ENCODE results near the gene PRELID2. TPM values are rescaled to one million over a fixed set of nuclear protein-coding genes. Genes with fewer than 3 reads are reported as not detected.

The PRELID2 gene
- total and polyA plus RNA-seq, 2 donors (not counting 3 experiments of a cell fraction or from before 2014, with no cell fraction given), result 3.2 to 16.4 TPM

DNA sequence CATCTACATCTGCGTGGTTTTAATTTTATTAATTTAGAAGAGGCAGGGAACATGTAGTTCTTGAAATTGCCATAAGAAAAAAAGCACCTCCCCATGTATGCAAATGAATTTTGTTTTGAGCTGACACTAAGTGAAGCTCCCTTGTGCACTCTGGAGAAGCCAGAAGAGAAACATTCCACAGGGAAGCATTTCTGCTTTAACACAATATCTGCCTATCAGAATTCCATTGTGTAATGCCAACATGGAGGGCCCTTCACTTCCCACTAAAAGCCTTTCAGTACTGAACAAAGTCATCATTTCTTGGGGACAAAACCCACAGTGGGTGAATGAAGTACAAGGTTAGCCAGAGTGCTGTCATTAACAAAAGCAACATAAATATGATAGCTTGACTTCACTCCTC lies 59.7 kb downstream of the PRELID2 start:
- CTCF ChIA-PET, result interaction anchor here (1.0 to 2.4 kb wide), 5 partner anchors 10 to 94 kb away, joined by 3 to 8 read pairs (median 4); no protein-coding TSS in a partner anchor
- POLR2A ChIA-PET, result no interaction called here
- no peak for DNase-seq (ENCODE audit: low read depth, low spot score)

More for the DNA sequence above, 59.7 kb downstream of the PRELID2 start:
- dilution Hi-C loops (cut with MboI; ENCODE audit: extremely low pct_ligation_motif_present, low sequenced_read_pairs), result no loop called here
- FAIRE-seq, result no peak
- intact Hi-C loops (cut with micrococcal nuclease), result no loop called here
- no peak overlapping the region for H3K9ac ChIP-seq (replicated peaks; ENCODE audit: extremely low read depth, insufficient read depth, low read length)
- H3K9me3 ChIP-seq (replicated peaks; ENCODE audit: control insufficient read depth, insufficient read depth, low read length), result no peaks in the 10 kb centered on the region
- TF ChIP-seq FOS (IDR thresholded peaks at IDR 0.05; ENCODE audit: borderline replicate concordance, insufficient read depth, low read length), result no peak
- TF ChIP-seq POLR2A (IDR thresholded peaks at IDR 0.05; ENCODE audit: low read depth, low read length), result no peak
- TF ChIP-seq, protein P1, sequence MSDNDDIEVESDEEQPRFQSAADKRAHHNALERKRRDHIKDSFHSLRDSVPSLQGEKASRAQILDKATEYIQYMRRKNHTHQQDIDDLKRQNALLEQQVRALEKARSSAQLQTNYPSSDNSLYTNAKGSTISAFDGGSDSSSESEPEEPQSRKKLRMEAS (IDR thresholded peaks at IDR 0.05; ENCODE audit: insufficient read depth, insufficient read length), result no peak
- TF ChIP-seq MYC (IDR thresholded peaks at IDR 0.05; ENCODE audit: low read depth, low read length), result no peak
- TF ChIP-seq GATA2 (IDR thresholded peaks at IDR 0.05; ENCODE audit: insufficient read depth, insufficient read length, low read depth, low read length), result no peak
- TF ChIP-seq JUN (IDR thresholded peaks at IDR 0.05; ENCODE audit: borderline replicate concordance, insufficient read depth, insufficient read length, low read depth), result no peak
- no peak for TF ChIP-seq POLR2AphosphoS5 (IDR thresholded peaks at IDR 0.05; ENCODE audit: insufficient read depth, low read depth, low read length)
- TF ChIP-seq, protein P2, sequence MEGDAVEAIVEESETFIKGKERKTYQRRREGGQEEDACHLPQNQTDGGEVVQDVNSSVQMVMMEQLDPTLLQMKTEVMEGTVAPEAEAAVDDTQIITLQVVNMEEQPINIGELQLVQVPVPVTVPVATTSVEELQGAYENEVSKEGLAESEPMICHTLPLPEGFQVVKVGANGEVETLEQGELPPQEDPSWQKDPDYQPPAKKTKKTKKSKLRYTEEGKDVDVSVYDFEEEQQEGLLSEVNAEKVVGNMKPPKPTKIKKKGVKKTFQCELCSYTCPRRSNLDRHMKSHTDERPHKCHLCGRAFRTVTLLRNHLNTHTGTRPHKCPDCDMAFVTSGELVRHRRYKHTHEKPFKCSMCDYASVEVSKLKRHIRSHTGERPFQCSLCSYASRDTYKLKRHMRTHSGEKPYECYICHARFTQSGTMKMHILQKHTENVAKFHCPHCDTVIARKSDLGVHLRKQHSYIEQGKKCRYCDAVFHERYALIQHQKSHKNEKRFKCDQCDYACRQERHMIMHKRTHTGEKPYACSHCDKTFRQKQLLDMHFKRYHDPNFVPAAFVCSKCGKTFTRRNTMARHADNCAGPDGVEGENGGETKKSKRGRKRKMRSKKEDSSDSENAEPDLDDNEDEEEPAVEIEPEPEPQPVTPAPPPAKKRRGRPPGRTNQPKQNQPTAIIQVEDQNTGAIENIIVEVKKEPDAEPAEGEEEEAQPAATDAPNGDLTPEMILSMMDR (IDR thresholded peaks at IDR 0.05; ENCODE audit: extremely low read depth in 1 of 2, insufficient read depth in 1 of 2, low read depth in 1 of 2, low read length in 2 of 2), result no peak
- no peak for TF ChIP-seq EZH2 (IDR thresholded peaks at IDR 0.05; ENCODE audit: borderline replicate concordance, low read depth, low read length, severe bottlenecking)
- no peaks in the 10 kb centered on the region for H3K79me2 ChIP-seq (ENCODE audit: control insufficient read depth, insufficient read depth, low read length)
- no peaks in the 10 kb centered on the region for H4K20me1 ChIP-seq (replicated peaks; ENCODE audit: control insufficient read depth, extremely low read depth, insufficient read depth, low read length)
- peaks cover 12% of the 10 kb centered on the region for H3K4me1 ChIP-seq (ENCODE audit: control insufficient read depth, extremely low read depth, insufficient read depth, low read length)
- no peaks in the 10 kb centered on the region for H3K36me3 ChIP-seq (ENCODE audit: control insufficient read depth in 2 of 2, extremely low read depth in 1 of 2, insufficient read depth in 2 of 2, low read length in 2 of 2)
- H3K4me2 ChIP-seq (ENCODE audit: insufficient read depth, low read length), result no peak overlapping the region
- no peaks in the 10 kb centered on the region for H3K27me3 ChIP-seq (ENCODE audit: control insufficient read depth in 2 of 2, insufficient read depth in 2 of 2, low read length in 2 of 2)
- no peak overlapping the region for H3K4me3 ChIP-seq (replicated peaks in 1 of 3; ENCODE audit: insufficient read depth in 1 of 3, low read depth in 1 of 3, low read length in 3 of 3)
- H3K9me1 ChIP-seq (replicated peaks; ENCODE audit: control insufficient read depth, extremely low read depth, insufficient read depth, low read length), result no peaks in the 10 kb centered on the region
- H3K27ac ChIP-seq (ENCODE audit: insufficient read depth, low read depth, low read length), result no peak overlapping the region
- no peak overlapping the region for H2AFZ ChIP-seq (ENCODE audit: low read depth, low read length)
- BruUV-seq (replicated peaks), result no TSS peak
